DND-41 (cell line): ENCODE data around the gene DHRS9.

Experiments used
- ATAC-seq: fragments of 200-7000 bp; cut with Tn5 transposase; 3 replicates; pipeline ENCODE4 v1.9.1; 2021; ENCODE audit warnings: low read depth; ENCODE audit not compliant: insufficient read depth
- DNase-seq: peaks from one replicate; pipeline ENCODE4 v3.0.0-alpha.2; 2020
- H2AFZ ChIP-seq: 2 replicates; pipeline ENCODE4 v1.6.0; 2012; ENCODE audit warnings: low read depth, low read length
- H3K27ac ChIP-seq: 2 replicates; pipeline ENCODE4 v1.5.1; 2012; ENCODE audit warnings: low read length, inconsistent platforms
- H3K27me3 ChIP-seq: fragments of 200-600 bp; sonication (generic); 2 replicates; pipeline ENCODE4 v1.6.0; 2012; ENCODE audit warnings: low read length, mild to moderate bottlenecking, inconsistent platforms; ENCODE audit not compliant: insufficient read depth, poor library complexity
- H3K36me3 ChIP-seq: 2 replicates; pipeline ENCODE4 v1.5.1; 2012; ENCODE audit warnings: low read length, inconsistent platforms; ENCODE audit not compliant: insufficient read depth
- H3K4me1 ChIP-seq: 2 replicates; pipeline ENCODE4 v1.5.1; 2012; ENCODE audit warnings: mild to moderate bottlenecking, low read length; ENCODE audit not compliant: insufficient read depth
- H3K4me2 ChIP-seq: 2 replicates; pipeline ENCODE4 v1.6.0; 2012; ENCODE audit warnings: mild to moderate bottlenecking, moderate library complexity, low read length, inconsistent platforms; ENCODE audit not compliant: insufficient read depth
- H3K4me3 ChIP-seq, 2 experiments: fragments of 200-600 bp in 1 of 2; shearing (Covaris generic) in 1 of 2; 2 replicates each; pipeline ENCODE4 v1.5.1; 2012 to 2016; ENCODE audit warnings: inconsistent platforms in 2 of 2, low read length in 2 of 2, mild to moderate bottlenecking in 2 of 2, low read depth in 1 of 2, moderate library complexity in 1 of 2
- H3K79me2 ChIP-seq: 2 replicates; pipeline ENCODE4 v1.6.0; 2012; ENCODE audit warnings: low read length, inconsistent platforms; ENCODE audit not compliant: insufficient read depth
- H3K9ac ChIP-seq: 2 replicates; pipeline ENCODE4 v1.6.0; 2012; ENCODE audit warnings: low read depth, mild to moderate bottlenecking, inconsistent platforms, low read length, moderate library complexity
- H3K9me3 ChIP-seq: 2 replicates; pipeline ENCODE4 v1.5.1; 2012; ENCODE audit warnings: low read length, moderate library complexity, mild to moderate bottlenecking, inconsistent platforms; ENCODE audit not compliant: insufficient read depth, severe bottlenecking
- H4K20me1 ChIP-seq: 2 replicates; pipeline ENCODE4 v1.6.0; 2012; ENCODE audit warnings: low read length; ENCODE audit not compliant: insufficient read depth
- CTCF ChIP-seq: IDR thresholded peaks from 2 replicates; pipeline ENCODE4 v1.5.1; 2012; ENCODE audit warnings: borderline replicate concordance, low read length, moderate library complexity, mild to moderate bottlenecking; ENCODE audit not compliant: poor library complexity, severe bottlenecking; ENCODE audit errors: extremely low read depth
- EZH2 ChIP-seq: IDR thresholded peaks from 3 replicates; pipeline ENCODE4 v1.6.1; 2012; ENCODE audit warnings: borderline replicate concordance, low read depth, mild to moderate bottlenecking, moderate library complexity, low read length, inconsistent platforms; ENCODE audit not compliant: severe bottlenecking

The DHRS9 gene

GRCh38 chr2:169073963-169074751 lies 4.8 kb downstream of the DHRS9 start:
- no peaks in the 10 kb centered on the region for H3K36me3 ChIP-seq
- TF ChIP-seq CTCF (no peak), EZH2 (no peak)
- H3K4me2 ChIP-seq, result no peak overlapping the region

GRCh38 chr2:169077674-169078240 lies 8.4 kb downstream of the DHRS9 start:
- Histone ChIP-seq H2AFZ (no peak overlapping the region), H3K27me3 (no peaks in the 10 kb centered on the region), H3K36me3 (no peaks in the 10 kb centered on the region), H3K4me3 (no peak overlapping the region), H3K4me1 (no peaks in the 10 kb centered on the region), H3K4me2 (no peak overlapping the region), H3K9ac (no peak overlapping the region), H4K20me1 (no peaks in the 10 kb centered on the region), H3K79me2 (no peaks in the 10 kb centered on the region), H3K27ac (no peak overlapping the region), H3K9me3 (no peaks in the 10 kb centered on the region)
- TF ChIP-seq CTCF (no peak), EZH2 (no peak)
- ATAC-seq, result no peak
- no peak for DNase-seq

More at GRCh38 chr2:169073963-169074751, 4.8 kb downstream of the DHRS9 start:
- Histone ChIP-seq H3K79me2 (no peaks in the 10 kb centered on the region), H3K9ac (no peak overlapping the region), H2AFZ (no peak overlapping the region), H3K4me1 (no peaks in the 10 kb centered on the region), H4K20me1 (no peaks in the 10 kb centered on the region), H3K9me3 (no peaks in the 10 kb centered on the region), H3K4me3 (no peak overlapping the region), H3K27ac (no peak overlapping the region), H3K27me3 (no peaks in the 10 kb centered on the region)
- no peak for ATAC-seq
- no peak for DNase-seq

GRCh38 chr2:169080250-169081069 lies 11.1 kb downstream of the DHRS9 start:
- Histone ChIP-seq H3K4me2 (no peak overlapping the region), H3K27me3 (no peaks in the 10 kb centered on the region), H3K79me2 (no peaks in the 10 kb centered on the region), H3K9ac (no peak overlapping the region), H3K4me1 (no peaks in the 10 kb centered on the region), H3K4me3 (no peak overlapping the region), H4K20me1 (no peaks in the 10 kb centered on the region), H3K36me3 (no peaks in the 10 kb centered on the region), H3K9me3 (no peaks in the 10 kb centered on the region), H3K27ac (no peak overlapping the region), H2AFZ (no peak overlapping the region)
- TF ChIP-seq EZH2 (no peak), CTCF (no peak)
- DNase-seq (no peak), ATAC-seq (no peak)
